SKM-1 treated with dmso at 0.1 percent for 144 hours (cell line): ENCODE data around the gene ADGRL2.

Source experiments
- DNase-seq: peaks from one replicate; lab custom pipeline; 2025; ENCODE audit not compliant: unreplicated experiment; lab: John Stamatoyannopoulos, UW

The ADGRL2 gene

DNA sequence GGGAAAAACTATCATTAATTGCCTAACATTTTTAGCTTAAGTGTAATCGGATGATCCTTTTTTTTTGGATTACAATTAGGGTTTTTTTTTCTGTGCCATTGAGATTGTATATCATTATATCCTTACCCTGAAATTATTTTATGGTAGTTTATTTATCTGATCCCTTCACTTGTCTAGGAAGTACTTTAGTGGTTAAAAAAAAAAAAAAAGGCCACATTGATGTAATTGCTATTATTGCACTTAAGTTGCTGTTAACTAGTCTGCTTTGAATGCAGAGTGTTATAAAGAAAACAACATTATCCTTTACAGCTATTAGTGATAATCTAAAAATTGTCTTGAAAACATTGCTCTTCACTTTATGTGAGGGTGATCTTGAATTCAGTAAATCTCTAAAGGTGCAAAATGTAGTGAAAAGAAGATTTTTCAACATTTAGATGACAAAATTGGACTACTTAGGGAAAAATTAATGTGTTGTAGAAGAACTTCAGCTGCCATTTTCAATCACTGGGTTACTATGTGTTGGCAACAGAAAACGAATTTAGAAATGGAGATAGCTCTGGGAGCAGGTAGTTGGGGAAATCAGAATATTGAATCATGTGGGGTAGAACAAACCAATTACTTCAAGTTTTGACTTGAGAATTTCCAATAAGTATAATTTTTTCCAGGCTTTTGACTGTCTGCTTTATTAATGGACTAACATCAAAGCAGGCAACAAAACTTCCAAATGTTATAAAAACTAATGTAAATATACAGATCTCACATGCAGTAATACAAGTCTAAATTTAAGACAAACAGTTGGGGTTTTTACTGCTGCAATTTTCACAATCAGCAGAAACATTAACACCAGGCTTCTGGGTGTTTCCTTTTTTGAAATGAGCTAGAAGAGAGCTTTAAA, 5.0 kb downstream of the ADGRL2 start:
- DNase-seq = no peak

DNA sequence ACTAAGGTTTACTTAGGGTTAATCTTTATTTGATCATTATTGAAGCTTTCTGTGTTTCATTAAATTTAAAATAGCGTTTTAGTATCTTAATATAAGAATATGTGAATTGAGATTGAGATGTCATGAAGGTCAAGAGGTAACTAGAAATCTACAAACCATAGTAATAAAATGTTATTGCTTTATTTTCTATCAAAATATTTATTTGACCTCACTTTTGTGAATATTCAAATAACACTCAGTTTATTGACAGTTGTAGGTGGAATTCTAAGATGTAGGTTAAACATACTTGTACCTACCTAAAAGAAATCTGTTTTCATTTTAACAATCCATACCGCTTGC, 5.7 kb downstream of the ADGRL2 start:
- no peak for DNase-seq

DNA sequence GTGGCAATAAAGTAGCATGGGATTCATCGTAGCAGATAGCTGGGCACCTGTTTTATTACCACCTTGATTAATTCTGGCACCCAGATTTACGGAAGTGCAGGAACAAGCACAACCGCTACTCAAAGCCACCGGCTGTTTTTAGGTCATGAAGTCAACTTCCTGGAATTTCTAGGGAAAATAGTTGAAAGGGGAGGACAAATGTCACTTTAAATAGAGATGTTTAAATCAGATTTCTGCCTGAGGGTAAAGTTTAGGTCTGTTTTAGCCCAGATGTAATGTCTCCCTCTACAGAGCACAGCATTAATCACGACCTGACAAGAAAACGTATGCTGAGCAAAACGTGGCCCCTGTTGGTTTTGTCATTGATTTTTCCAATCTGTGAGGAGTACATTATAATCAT, 8.0 kb downstream of the ADGRL2 start:
- DNase-seq = no peak

DNA sequence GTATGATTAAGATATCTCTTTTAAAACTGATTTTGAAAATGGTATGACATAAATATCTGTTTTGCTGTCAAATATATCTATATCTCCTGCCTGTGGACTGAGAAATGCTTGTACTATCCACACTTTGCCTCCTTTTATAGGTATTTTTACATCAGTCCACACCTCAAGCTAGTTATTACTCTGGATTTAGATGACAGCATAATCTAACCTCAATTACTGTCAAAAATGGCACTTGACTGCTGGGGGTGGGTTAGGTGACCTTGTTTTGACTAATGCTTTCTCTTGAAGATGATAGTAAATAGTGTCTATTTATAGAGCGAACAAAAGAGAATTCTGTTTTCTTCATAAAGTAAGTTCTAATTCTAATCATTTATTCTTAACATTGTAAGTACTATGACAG, 9.1 kb downstream of the ADGRL2 start:
- no peak for DNase-seq

DNA sequence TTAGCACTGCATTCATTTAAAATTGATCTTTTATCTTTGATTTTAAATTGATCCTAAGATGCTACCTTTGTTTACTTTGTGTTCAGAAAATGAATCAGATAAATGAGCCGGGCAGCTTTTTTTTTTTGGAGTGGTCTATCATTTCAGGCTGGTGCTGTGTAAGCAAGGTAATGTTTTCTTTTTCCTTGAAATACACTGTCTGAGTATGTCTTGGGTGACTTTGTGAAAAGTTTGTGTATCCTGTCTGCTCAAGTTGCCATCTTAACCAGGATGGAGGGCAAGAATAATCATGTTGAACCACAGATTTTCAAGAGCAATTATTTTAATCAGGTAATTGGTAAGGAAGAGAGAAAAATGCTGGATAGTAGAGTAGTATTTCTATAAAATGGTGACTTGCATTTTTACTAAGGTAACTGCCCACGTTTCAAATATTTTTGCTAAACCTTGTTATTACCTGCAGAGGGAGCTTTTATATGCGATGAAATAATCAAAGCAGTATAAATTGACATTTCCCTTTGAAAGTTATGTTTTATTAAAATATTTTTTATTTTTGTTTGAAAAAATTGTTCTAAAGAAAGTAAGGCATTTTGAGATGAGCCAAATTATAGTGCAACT, 11.1 kb downstream of the ADGRL2 start:
- no peak for DNase-seq

DNA sequence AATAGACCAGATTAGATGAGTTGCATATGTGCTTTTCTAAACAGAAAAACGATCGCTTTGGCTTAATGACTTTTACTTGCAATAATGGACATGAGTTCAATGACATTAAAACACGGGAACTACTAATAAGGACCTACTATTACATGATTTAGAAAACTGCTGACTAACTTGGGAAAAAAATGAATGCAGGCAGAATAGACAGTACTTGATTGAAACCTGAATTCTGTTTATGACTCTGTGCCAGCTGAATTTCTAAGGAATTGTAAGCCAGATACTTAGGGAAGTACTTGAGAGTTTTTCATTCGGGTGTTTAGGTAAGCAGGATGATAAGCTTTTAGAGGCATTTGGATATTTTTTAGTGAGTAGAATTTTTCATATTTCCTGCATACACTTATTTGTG, 12.0 kb downstream of the ADGRL2 start:
- no peak for DNase-seq

DNA sequence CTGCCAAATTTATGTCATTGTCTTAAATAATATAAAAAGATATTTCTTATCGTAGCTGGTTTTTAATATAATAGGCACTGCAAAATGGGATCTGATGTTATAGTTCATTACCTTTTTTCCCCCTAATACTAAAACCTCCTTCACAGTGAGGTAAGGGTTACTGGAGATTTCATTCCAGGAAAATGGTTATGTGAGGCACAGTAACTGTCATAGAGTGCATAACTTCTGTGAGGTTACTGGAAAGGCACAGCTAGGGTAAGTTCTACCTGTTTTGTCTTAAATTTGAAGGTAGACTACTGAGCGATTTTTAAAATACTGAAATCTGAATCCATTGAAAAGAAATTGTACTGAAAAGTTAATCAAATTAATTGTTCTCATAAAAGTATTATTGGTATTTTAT, 13.0 kb downstream of the ADGRL2 start:
- no peak for DNase-seq

DNA sequence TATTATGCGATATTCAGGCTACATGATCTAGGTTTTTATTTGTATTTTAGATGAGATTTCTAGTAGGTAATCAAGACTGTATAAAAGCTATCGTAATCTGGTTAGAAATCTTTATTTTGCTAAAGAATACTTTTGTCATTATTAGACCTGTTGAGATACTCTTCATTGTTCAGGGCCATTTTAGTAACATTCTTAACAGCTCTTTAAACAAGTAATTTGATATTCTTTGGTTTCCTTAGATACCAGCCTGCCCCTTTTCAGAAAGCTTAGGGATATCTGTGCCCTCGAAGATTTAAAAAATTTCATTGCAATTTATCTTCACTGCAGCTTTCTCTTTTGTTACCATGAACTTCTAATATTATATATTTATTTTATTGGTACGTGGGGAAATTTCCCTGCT, 18.9 kb downstream of the ADGRL2 start:
- DNase-seq = no peak

DNA sequence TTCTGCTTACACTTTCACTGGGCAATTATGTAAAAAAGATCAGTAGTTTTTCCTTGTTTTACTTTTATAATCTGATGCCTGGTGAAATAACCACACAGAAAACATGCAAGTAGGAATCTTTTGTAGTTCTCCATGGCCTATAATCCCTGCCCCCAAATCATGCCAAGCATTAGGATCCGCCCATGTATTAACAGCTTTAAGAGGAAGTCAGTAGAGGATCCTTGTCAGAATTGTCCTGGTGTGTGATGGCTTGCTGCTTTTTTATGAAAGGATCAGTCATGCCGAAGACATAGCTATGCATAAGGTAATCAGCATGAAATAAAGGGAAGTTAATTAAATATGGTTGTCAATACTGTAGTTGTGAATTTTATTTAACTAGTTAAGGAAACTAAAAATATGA, 20.0 kb downstream of the ADGRL2 start:
- no peak for DNase-seq

DNA sequence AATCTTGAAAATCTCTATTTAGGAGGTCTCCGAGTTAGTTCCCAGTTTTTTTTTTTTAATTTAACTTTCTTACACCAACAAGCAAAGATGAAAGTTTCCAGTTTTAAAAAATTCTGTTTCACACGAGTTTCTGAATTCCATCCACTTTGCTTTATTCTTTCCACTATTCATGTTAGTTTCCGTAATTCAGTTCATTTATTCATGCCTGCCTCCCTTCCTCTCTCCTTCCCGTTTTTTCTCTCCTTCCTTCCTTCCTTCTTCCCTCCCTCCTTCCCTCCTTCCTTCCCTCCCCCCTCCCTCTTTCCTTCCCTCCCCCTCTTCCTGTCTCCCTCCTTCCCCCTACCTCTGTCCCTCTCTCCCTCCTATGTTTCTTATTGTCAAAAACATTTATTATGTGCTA, 22.3 kb downstream of the ADGRL2 start:
- no peak for DNase-seq

DNA sequence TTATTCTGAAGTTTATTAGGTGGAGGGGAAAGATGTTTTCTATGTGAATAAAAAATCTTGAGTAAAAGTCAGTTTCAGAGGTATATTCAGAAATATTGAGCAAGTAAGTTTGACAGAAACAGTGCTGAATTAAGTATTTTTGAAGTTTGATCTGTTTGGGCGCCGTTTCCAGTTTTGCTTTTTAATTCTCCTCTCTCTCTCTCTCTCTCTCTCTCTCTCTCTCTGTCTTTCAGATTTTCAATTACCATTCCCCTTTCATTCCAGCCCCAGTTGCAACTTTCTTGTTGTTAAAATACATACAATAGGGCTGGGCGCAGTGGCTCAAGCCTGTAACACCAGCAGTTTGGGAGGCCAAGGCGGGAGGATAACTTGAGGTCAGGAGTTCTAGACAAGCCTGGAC, 24.0 kb downstream of the ADGRL2 start:
- no peak for DNase-seq

DNA sequence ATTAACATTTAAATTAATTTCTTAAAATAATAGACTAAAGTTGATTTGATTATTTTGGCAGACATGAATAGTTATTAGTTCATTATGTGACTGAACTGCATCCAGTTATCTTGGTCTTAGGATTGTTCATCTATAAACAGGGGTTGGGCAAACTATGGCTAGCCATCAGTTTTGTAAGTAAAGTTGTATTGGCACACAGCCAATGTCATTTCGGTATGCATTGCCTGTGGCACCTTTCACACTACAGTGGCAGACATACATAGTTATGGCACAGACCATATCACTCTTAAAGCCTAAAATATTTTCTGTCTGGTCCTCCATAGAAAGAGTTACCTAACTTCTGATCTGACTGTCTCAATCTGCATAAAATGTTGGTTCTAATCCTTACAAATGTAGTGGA, 27.2 kb downstream of the ADGRL2 start:
- DNase-seq = no peak

DNA sequence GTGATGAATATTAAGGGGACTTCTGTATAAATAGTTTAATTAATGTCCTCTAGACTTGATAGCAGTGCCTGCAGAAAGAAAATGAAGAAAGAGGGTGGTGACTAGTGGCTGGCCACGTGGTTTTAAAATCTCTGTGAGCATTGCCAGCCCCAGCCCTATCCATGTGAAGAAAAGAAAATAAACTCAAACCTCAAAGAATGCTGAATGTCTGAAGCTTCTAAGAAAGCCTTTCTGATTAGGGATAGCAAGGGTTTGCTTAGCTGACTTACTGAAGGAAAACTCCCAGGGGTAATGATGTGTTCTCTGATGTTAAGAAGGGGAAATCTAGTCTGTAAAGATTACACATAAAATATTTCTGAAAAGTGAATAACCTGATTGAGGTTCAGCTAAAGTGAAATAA, 31.8 kb downstream of the ADGRL2 start:
- no peak for DNase-seq

DNA sequence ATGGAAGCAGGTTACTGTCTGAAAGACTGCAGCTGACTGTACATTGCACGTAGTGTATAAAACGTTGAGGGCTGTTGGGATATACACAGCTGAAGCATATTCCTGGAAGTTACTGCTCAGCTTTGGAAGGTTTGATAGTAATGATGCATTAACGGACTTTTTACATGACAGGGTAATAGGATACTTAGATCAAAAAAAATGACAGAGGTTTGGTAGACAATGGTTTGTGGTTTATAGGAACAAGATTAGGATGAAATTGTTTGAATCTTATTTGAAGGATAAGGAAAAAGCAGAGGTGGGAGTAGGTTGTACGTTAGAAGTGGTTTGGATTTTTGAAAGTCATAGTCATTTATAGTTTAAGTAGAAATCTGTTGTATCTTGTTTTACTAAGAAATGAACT, 33.0 kb downstream of the ADGRL2 start:
- DNase-seq = no peak

DNA sequence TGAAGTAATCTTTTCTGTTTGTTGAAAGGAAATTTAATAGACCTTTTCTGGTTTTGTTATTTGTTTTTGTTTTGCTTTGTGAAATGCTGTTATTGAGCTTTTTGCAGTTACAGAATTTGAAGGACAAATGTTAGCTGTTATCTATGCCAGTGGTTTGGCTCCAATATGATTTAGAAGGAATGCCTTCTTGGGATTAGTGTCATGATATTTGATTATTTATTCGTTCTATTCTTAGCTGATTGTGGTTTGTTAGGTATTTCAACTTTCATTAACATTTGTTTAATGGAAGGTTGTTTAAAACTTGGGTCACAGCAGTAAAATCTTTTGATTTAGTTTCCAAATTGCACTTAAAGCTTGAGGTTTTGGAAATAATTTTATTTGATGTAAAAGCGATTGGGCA, 33.5 kb downstream of the ADGRL2 start:
- no peak for DNase-seq

DNA sequence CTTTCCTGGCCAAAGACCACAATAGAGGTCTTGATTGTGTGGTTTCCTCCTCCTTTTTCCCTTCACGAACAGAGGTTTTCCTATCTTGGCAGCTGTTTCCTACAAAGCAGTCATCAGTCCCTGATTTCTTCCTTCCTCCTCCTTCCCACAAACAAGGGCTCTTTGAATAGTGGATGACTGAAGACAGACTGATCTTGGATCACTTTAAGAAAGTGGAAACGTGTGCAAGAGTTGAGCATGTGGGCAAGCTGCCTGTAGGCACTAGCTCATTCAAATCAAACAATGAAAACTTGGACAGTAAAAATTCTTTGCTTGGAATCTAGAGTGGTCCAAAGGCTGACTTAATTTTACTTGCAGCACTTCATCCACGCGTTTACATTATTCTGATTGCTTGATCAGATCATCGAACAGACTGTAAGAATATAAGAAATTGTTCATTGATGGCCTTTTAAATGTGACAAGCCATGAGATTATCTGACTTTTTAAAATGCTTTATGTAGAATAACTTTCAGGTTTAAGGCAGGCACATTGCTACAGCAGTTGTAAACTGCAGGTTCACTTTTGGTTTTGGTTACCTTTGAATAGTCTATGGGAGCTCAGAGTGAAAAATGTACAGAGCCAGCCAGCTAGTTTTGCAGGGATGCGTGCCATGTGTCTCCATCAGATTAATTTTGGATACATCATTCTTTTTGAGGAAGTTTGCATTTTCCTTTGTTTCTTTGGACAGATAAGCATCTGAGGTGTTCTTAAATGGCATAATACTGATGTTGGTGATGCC, 34.4 kb downstream of the ADGRL2 start:
- no peak for DNase-seq

DNA sequence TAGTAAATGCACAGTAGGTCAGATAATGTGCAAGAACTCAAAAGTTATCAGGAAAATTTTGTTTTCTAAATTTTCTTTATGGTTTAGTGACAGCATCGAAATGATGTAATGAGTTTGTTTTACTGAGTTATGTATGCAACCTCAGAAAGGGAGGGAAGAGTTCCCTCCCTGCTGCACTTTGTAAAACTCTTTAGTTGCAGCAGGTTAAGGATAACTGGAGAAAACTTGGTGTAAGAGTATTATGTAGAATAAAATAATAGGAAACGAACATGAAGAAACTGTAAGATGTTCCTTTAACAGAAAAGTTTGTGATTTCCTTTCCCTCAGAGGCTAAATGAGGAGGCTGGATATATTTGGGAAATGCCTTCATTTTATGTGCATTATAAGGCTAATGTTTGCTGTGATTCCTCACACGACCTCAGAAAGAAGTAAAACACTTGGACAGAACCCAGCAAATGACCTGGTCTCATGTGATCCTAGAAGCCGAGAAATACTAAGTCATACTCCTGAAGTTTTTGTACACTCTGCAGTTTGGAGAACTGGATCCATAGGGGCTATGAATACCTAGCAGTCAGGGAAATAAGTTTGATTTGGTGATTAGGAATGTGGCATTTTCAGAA, 35.4 kb downstream of the ADGRL2 start:
- no peak for DNase-seq

DNA sequence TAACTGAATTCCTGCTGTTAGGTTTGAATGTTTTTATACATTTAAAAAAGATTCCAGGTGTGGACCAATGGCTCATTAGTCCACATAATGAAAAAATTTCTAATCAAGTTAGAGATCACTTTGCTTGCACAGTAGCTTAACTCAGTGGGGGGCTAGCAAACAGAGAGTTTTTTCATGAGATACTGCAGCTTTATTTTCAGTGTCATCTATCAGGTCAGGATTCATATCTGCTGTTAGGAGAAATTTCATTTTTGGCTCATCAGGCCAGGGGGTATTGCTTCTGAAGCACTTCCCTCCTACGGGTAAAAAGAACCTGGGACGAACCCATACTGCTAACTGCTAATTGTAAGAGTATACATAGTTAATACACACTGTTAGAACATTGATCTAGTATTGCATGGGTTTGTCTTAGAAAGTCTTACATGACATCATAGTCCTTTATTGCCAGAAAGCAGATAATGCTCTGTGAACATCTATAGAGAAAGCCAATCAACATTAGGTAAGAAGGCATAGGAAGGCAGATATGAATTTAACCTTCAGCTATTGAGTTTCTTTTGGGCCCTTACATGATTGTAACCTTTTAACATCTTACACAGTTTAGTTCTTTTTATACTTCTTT, 38.0 kb downstream of the ADGRL2 start:
- no peak for DNase-seq

DNA sequence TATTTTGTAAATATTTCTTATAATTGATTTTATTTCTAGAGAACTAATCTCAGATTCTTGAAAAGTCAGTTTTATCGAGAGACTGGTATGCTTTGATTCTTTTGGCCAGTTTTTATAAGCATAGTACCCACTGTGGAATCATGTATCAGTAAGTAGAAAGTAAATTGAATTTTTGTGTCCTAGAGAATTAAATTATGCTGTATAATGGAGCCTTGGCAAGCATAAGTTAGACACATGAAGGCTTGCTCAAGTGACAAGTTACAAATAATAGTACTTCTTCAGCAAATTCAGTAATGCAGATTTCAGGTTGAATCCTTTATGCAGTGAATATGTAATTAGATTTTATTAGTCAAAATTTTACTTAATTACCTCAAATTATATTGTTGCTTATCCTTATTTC, 40.1 kb downstream of the ADGRL2 start:
- DNase-seq = no peak

DNA sequence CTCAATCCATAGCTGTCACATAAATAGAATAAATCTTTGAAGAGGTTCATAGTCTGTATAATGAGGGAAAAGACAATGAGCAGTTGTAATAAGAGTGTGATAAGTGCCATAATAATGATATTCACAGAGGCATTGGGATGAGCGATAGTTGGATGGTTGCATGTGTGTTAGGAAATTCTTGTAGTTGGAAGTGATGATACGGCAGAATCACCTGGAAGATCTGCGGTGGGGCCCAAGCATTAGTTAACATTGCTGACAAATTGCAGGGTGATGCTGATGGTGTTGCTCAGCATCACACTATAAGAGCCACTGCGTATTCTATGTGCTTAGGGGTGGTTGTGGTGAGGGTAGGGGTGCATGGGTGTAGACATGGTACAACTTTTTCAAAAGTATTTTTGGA, 41.1 kb downstream of the ADGRL2 start:
- DNase-seq = no peak

DNA sequence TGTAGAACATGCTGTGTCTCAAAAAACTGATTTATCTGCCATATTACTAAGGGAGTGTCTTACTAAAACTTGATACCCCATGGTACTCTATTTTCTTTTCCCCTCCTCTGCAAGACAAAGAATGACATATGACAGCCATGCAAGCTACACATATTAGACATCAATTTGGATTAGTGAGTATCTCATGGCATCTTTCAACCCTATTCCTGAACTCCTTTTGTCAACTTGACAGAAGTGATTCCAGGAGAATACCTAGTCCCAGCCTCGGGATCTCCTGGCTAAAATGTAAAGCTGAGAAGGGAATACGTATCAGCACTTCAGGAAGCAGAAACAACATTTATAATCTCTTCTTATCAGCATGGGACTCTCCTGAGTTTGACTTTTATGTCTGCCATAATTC, 43.7 kb downstream of the ADGRL2 start:
- no peak for DNase-seq
